Lower lobe of right lung (tissue), 2 donors: Measurements from ENCODE around the gene UBB. TPM values are rescaled to one million over a fixed set of nuclear protein-coding genes. Genes with fewer than 3 reads are reported as not detected.
"Not testable (repeated sequence)": the region's sequence is repeated elsewhere in the genome, so short reads cannot be mapped to it uniquely, and the experiment has no call there.

Source experiments
- ATAC-seq, 2 donors: fragments of 200-7000 bp; cut with Tn5 transposase; one replicate each; pipeline ENCODE4 v1.9.1; 2020 to 2022; ENCODE audit warnings: mild to moderate bottlenecking in 2 of 2, moderate library complexity in 2 of 2
- DNase-seq: peaks from one replicate; pipeline ENCODE4 v3.0.0-alpha.2; 2020
- H3K27ac ChIP-seq: fragments of 200-600 bp; one replicate; pipeline ENCODE4 v1.8.0; 2022
- H3K27me3 ChIP-seq: fragments of 200-600 bp; one replicate; pipeline ENCODE4 v1.8.0; 2022; ENCODE audit warnings: low read depth
- H3K36me3 ChIP-seq: fragments of 200-600 bp; one replicate; pipeline ENCODE4 v1.8.0; 2022; ENCODE audit warnings: mild to moderate bottlenecking
- H3K4me1 ChIP-seq: fragments of 200-600 bp; one replicate; pipeline ENCODE4 v1.8.0; 2022
- H3K4me3 ChIP-seq: fragments of 200-600 bp; one replicate; pipeline ENCODE4 v1.8.0; 2022; ENCODE audit warnings: mild to moderate bottlenecking
- H3K9me3 ChIP-seq: fragments of 200-600 bp; one replicate; pipeline ENCODE4 v1.8.0; 2022
- CTCF ChIP-seq: fragments of 200-600 bp; IDR thresholded peaks from one replicate; pipeline ENCODE4 v1.8.0; 2022; ENCODE audit warnings: antibody characterized with exemption, mild to moderate bottlenecking
- intact Hi-C: fragments of 100-400 bp; cut with DNase I; formaldehyde crosslinking; loops from one replicate; pipeline ENCODE4 v1.11.0; 2022
- total RNA-seq: library from RNA; stranded (reverse); fragmentation: NEBNext Ultra II Directional; extraction: Animal tissue kit (Norgen Biotek cat#: 25700); gene quantifications from one replicate; pipeline ENCODE4 v1.2.1, GENCODE V29; 2021
- donor health status: DM: no; HTN: yes; CAD: no; lungs with severe emphysema.

Gene UBB
- total RNA-seq, 1 donor from 2014 or later = 1,803 TPM

DNA sequence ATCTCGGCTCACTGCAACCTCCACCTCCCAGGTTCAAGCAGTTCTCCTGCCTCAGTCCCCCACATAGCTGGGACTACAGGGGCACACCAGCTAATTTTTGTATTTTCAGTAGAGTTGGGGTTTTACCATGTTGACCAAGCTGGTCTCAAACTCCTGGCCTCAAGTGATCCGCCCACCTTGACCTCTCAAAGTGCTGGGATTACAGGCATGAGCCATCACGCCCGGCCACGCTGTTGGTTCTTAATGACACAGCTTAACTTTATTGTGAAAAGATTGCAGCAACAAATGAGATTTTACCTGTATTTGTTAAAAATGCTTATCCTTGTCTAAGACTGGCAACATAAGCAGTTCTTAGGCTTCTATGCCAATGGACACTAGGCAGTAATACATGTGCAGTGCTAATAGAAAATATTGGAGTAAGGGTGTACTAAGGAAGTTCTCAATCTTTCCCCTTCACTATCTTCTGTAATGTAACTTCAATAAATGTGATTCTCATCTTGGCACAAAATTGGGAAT is 2.9 kb downstream of the UBB start:
- Histone ChIP-seq H3K9me3 (no peaks in the 10 kb centered on the region), H3K27ac (no peak overlapping the region), H3K4me3 (peak overlapping the region; percentile 75), H3K4me1 (peaks cover 25% of the 10 kb centered on the region), H3K36me3 (peaks cover 30% of the 10 kb centered on the region), H3K27me3 (no peaks in the 10 kb centered on the region)
- intact Hi-C loops = no loop called here
- TF ChIP-seq CTCF = no peak
- DNase-seq (no peak), ATAC-seq (no peak)

DNA sequence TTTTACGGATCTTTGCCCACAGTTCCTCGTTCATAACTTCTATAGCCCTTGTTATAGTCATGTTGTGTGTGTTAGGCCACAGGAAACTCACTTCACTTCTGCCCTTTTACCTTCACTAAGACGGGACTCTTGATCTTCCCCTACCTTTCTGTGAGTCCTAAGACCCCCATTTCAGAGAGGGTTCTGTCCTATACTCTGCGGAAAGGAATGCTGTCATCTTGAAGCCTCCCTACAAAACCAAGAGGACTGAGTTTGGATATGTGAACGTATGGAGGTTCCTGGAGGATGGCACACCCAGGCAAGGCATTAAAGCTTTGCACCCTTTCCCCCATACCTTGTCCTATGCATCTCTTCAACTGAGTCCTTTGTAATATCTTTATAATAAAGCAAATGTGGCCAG is 3.7 kb downstream of the UBB start:
- Histone ChIP-seq H3K4me3 (no peak overlapping the region), H3K36me3 (peaks cover 30% of the 10 kb centered on the region), H3K4me1 (peaks cover 25% of the 10 kb centered on the region), H3K27ac (no peak overlapping the region), H3K27me3 (no peaks in the 10 kb centered on the region), H3K9me3 (no peaks in the 10 kb centered on the region)
- ATAC-seq (no peak), DNase-seq (no peak)
- TF ChIP-seq CTCF = no peak
- intact Hi-C loops = no loop called here

- Histone ChIP-seq H3K36me3 (peaks cover 30% of the 10 kb centered on the region), H3K4me1 (peaks cover 25% of the 10 kb centered on the region), H3K4me3 (peak overlapping the region; percentile 56)
- ATAC-seq, H3K27ac ChIP-seq, H3K9me3 ChIP-seq, H3K27me3 ChIP-seq, intact Hi-C loops, DNase-seq: not testable (repeated sequence)
These were observed 5.2 kb downstream of the UBB start for GRCh38 chr17:16386126-16386507.

- DNase-seq (no peak), ATAC-seq (no peak)
- H3K27me3 ChIP-seq = no peaks in the 10 kb centered on the region
- TF ChIP-seq CTCF = no peak
- no peak overlapping the region for H3K27ac ChIP-seq
- no peaks in the 10 kb centered on the region for H3K9me3 ChIP-seq
- intact Hi-C loops = no loop called here
- no peak overlapping the region for H3K4me3 ChIP-seq
- no peaks in the 10 kb centered on the region for H3K4me1 ChIP-seq
- no peaks in the 10 kb centered on the region for H3K36me3 ChIP-seq
These were observed 10.6 kb downstream of the UBB start for GRCh38 chr17:16391451-16391850.

DNA sequence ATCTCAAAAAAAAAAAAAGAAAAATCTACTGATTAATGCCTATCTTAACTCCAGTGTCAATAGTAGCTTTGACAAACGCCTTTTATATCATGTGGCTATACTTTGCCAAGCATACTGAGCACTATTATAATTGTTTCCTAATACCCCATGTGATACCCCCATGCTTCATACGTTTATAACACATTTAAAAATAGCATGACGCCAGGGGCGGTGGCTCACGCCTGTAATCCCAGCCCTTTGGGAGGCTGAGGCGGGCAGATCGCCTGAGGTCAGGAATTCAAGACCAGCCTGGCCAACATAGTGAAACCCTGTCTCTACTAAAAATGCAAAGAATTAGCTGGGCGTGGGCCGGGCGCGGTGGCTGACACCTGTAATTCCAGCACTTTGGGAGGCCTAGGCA is 11.6 kb downstream of the UBB start:
- H3K27me3 ChIP-seq, intact Hi-C loops, ATAC-seq, H3K27ac ChIP-seq, H3K36me3 ChIP-seq, H3K4me3 ChIP-seq, DNase-seq, H3K9me3 ChIP-seq, H3K4me1 ChIP-seq: not testable (repeated sequence)

- H3K36me3 ChIP-seq, DNase-seq, intact Hi-C loops, H3K27ac ChIP-seq, H3K4me3 ChIP-seq, ATAC-seq, H3K27me3 ChIP-seq, H3K4me1 ChIP-seq, H3K9me3 ChIP-seq: not testable (repeated sequence)
These were observed 15.0 kb downstream of the UBB start for GRCh38 chr17:16395887-16396286.

GRCh38 chr17:16396693-16397092 is 15.8 kb downstream of the UBB start:
- H3K36me3 ChIP-seq, H3K4me1 ChIP-seq, H3K4me3 ChIP-seq, DNase-seq, H3K9me3 ChIP-seq, ATAC-seq, H3K27ac ChIP-seq, H3K27me3 ChIP-seq, intact Hi-C loops: not testable (repeated sequence)
